HG03460 (cell line): ENCODE measurements around the gene TMEM164.

Source experiments
- ATAC-seq: cut with Tn5 transposase; IDR thresholded peaks from one replicate; pipeline ENCODE4 v1.9.1; 2021; ENCODE audit not compliant: unreplicated experiment

The TMEM164 gene

GRCh38 chrX:110003167-110004156 is 548 bp downstream of the TMEM164 start:
- ATAC-seq, result no peak

DNA sequence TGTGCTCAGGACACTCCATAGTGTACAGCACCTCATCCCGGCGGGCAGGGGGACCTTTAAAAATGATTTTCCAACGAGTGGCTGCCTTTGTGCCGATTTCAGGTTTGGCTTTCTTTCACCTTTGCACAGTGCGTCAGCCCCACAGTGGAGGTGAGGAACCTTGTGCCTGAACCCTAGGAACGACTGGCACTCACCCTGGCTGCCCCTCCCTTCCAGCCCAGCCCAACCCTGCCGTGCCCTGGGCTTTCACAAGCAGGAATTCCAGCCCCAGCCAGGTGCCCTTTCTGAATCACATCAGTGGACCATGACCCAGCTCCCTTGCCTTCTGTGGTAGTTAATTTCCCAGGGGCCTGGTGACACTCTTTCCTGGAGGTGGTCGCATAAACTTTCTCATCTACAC is 1.3 kb downstream of the TMEM164 start:
- no peak for ATAC-seq

DNA sequence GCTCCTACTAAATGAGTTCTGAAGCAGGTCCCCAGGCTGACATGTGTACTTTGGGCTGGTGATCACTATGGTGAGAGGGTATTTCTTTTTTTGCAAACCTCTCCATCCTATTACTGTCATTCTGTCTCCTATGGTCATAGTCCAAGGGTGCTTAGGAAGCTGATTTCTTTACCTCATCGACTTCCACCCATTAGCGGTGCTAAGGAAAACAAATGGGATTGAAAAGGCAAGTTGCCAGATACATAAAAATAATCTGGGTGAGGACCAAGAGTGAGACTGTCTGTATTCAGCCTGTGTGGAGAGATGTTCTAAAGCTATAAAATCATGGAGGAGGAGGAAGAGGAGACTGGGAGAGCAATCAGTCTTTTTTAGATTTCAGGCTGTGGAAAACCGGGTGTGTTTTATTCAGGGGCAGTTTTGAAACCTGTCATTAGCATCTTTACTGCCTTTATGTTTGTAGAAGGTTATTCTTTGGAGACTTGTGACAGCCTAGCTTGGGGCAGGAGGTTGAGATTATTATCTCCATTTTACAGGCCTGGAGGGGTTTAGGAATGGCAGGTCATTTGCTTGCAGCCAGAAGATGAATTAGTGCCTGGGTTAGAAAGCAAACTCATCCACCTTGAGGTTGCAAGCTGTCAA is 1.9 kb downstream of the TMEM164 start:
- ATAC-seq, result no peak

DNA sequence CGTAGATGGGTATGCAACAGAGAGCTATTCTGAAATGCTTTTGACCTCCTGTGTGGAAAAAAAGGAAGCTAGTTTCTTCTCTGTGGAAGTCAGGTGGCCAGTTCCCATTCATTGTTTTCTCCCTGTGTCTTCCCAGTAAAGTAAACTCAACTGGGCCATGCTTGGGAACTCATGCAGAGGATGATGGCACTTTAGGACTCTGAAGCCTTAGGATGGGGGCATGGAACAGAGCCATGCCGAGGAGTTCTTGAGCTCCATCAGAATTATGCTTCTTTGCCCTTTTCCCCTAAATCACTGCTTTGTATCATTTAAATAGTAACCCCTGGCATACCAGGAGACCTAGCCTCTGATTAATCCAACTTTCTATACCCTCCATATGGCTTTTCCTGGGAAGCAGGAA is 3.2 kb downstream of the TMEM164 start:
- no peak for ATAC-seq

DNA sequence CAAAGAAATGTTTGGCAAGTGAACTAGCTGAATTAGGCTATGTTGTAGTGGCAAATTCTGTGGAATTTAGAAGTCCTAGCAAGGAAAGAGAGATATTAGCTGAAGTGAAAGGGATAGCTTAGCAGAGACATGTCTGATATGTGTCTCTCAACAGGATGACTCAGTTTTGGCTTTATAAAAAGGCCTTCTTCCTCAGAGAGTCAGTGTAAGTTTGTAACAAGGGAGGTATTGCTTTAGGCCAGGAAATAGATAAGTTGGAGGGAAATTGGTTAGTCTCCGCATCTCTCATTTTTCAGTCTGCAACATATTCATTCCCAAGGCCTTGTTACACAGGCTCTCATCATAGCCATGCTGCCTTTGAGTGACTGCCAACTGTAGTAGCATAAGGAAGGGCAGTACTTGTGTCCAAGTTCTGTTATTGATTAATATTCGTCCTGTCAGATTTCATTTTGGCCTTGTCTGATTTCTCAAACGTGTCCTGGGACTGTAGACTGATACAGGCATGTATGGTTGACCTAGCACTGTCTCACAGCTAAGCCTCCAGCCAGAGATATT is 4.0 kb downstream of the TMEM164 start:
- no peak for ATAC-seq

DNA sequence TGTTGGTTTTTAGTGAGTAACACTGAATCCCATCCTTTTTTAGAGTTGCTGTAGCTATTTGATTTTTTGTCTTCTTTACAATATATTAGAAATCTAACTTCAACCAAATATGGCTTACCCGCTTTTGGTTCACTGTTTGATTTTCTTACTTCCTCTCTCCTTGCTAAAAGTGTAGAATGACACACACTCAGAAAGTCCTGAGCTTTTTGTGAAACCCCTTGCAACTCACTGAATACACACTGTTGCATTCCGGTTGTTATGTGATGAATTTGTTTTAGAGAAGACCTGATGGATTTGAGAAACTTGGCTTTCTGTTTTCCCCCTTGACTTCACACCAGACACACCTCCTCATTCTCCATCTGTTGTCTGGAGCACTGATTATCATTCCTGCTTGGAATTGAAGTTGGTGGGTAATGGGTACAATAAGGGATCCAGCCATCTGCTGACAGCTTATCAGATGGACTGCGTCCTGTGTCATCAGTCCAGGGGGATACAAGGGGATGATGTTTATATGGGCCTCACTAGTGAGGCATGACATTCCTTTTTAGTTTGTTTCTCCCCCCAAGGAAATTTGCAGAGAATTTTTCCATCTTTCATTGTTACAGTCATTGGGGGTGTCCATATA is 5.2 kb downstream of the TMEM164 start:
- no peak for ATAC-seq

DNA sequence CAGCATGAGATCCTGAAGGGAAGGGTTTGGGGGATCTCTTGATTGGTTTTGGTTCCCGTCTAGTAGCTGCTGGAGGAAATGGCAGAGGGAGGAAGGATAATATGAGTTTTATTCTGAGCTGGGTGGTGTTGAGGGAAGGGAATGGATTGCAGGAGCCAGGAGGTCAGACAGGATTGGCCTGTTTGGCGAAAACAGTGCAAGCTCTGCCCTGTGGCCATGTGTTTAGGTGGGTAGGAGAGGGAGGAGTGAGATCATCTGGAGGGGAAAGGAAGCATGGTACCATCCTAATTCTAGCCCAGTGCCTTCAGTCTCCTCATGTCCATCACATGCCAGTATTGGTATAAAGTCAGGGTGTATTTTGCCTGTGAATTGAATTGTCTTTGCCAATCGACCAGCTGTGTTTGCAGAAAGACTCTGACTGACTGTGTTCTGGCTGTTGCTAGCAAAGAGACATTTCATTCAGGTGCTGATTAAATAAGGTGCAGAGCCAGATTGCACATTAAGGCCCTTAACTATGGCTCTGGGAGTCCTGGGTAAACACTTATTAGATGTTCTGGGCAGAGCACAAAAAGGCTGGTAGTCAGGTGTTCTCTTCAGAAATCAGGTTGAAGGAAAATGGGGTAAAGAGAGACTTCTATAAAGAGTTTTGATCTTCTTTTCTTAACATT is 10.0 kb downstream of the TMEM164 start:
- ATAC-seq, result no peak

GRCh38 chrX:110013968-110014367 is 11.1 kb downstream of the TMEM164 start:
- no peak for ATAC-seq

GRCh38 chrX:110015032-110015431 is 12.1 kb downstream of the TMEM164 start:
- ATAC-seq, result no peak

DNA sequence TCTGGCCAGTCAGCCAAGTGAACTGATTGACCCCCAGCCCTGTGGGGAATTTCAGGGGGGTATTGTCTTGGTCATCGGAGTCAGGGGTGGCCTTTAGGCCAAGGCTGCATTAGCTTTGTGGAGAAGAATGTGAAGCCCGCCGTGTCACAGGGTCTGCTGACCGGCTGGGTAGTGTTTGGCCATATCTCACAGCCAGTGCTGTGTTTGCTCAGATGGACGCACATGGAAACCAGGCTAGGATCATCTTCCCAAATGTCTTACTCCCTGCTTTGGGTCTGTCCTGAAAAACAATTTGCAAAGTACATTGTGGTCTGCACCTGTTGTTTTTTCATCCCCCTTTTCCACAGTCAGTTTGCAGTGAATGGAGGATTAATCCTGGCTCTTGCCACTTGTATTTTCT is 13.0 kb downstream of the TMEM164 start:
- ATAC-seq, result no peak

DNA sequence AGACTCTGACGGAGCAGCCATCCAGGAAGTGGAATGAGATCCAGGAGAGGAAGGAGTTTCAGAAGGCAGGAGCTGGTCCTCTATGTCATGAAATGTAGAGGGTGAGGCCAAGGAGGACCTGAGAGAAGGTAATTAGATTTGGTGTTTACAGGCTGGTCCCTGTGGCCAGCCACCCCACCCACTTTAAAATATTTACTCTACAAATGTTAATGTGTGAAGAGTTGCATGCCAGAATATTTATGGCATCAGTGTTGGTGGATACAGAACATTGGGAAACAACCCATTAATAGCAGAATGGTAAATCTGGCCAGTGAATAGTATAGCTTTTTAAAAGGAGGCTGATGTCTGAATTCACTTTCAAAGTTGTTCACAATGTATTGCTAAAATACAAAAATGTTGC is 17.6 kb downstream of the TMEM164 start:
- ATAC-seq, result no peak

GRCh38 chrX:110021258-110022022 is 18.5 kb downstream of the TMEM164 start:
- ATAC-seq, result no peak

GRCh38 chrX:110022599-110023448 is 19.9 kb downstream of the TMEM164 start:
- ATAC-seq, result no peak

GRCh38 chrX:110025395-110025794 is 22.5 kb downstream of the TMEM164 start:
- no peak for ATAC-seq

DNA sequence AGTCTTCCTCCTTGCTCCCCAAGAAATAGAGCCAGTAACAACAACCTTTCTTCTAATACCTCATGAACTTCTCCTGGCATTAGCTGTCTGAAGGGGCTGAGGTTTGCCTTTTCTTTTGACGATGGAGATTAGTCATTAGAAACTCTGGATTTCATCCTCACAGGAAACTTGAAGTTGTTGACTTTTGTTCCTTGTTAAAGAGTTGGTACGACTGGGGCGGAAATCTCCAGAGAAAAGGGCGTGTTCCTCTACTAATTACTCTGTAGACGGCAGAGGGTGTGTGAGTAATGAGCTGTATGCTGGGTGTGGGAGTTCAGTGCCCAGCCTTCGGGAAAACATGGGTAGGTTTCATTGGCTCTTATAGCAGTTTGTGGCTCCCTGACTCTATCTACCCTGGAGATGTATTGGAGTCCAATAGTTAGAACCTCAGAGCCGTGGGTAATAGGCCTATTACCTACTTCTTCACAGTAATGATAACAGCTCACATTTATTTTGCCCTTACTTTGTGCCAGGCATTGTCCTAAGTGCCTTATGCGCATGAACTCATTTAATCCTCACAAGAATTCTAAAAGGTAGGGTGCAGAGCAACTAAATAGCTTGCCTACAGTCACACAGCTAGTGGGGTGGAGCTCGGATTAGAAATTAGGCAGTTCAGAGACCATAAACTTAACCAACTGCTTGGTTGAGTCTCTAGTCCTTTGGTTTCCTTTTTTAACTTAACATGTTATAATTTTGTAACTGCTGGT is 23.4 kb downstream of the TMEM164 start:
- no peak for ATAC-seq

DNA sequence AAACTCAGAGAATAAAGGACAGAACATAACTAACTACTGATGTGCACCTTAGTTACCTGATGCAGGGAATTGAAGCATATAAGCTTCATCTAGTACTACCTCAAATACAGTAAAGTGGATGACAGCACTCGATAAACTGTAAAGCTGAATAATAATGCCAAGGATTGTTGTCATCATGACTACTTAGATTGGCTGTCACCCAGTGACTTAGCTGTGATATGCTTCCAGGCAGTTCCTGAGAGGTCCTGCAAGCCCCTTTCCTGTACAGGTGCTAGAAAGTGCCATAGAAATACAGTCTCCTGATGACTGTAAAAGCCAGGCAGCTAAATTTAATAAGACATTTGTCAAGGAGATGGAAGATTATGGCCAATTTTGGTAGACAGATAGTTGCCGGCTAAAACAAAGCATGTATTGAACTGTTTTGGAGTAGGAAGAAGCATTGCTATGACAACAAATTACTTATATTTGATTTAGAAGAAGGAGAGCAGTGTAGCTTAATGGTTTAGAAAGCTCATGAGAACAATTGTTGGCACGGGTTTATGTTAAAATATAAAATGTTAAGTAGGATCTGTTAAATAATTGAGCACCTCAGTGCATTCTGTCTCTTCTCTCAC is 29.7 kb downstream of the TMEM164 start:
- ATAC-seq, result no peak

DNA sequence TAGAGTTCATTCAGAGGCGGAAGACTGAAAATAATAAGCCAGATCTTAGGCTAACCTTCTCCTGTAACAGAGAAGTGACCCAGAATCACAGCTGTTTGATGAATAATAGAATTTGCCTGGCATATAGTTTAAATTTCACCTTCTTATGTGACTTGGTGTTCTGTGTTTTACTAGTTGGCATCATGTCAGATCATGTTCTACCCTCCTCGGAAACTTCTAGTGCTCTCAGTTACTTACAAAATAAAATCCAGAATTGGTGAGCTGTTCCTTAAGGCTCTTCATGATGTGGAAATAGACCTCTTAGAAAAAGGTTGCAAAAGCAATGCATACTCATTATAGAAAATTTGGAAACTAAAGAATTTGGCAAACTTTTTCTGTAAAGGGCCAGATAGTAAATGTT is 31.1 kb downstream of the TMEM164 start:
- no peak for ATAC-seq
